ENCODE results near the gene NOL6. TPM values are rescaled to one million over a fixed set of nuclear protein-coding genes. Genes with fewer than 3 reads are reported as not detected.

The NOL6 gene
- total and polyA plus RNA-seq, 2 of the 8 experiments (the other 6 are each of a cell fraction or from before 2014, with no cell fraction given), result 44.0 to 55.0 TPM

DNA sequence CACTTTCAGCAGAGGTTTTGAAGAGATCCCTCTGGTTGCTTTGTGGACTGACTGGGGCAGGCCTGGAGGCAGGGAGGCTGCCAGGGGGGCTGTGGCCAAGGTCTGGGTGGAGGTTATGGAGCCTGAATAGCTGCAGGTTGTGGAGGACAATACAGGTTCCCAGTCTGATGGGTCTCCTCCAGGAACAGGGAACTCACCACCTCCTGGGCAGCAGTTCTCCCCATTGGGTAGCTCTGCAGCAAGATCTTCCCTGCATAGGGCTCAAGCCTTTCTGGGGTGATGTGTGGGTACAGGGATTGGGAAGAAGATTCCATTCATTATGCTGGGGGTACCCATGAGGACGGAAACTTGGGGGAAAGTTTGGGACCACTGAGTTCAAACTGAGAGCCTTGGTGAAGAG lies 33.1 kb downstream of the NOL6 start:
- no peak overlapping the region for H3K56ac ChIP-seq (replicated peaks; ENCODE audit: insufficient read length, low read depth, low read length)
- H3K9ac ChIP-seq (replicated peaks in 1 of 4; ENCODE audit: extremely low read depth in 1 of 4, low read depth in 3 of 4, low read length in 3 of 4), result no peak overlapping the region
- no peak overlapping the region for H3K18ac ChIP-seq (ENCODE audit: extremely low read depth, low read length)
- H3K9me3 ChIP-seq (ENCODE audit: insufficient read depth in 2 of 2, low read depth in 1 of 2, low read length in 1 of 2), result no peaks in the 10 kb centered on the region
- H3K23me2 ChIP-seq (ENCODE audit: low read depth, low read length), result no peaks in the 10 kb centered on the region
- 83% methylated on average over 1 of the region's 1 CpG; no CpG with 5 or more reads in 1 of the 2 experiments for WGBS, 2 experiments (ENCODE audit: extremely low coverage in 1 of 2, insufficient coverage in 1 of 2, insufficient read length in 1 of 2, insufficient replicate concordance in 2 of 2, low coverage in 1 of 2, low lambda C conversion rate in 2 of 2, missing lambda C conversion rate in 1 of 2)
- peaks cover 0 to 14% (median 10%) of the 10 kb centered on the region in 4 experiments; a peak in 5 of 7 replicates for H3K4me1 ChIP-seq (replicated peaks in 1 of 4; ENCODE audit: control insufficient read depth in 3 of 4, insufficient read depth in 4 of 4, low read length in 3 of 4)
- H3K79me2 ChIP-seq (ENCODE audit: control insufficient read depth in 1 of 2, insufficient read depth in 2 of 2, low read length in 2 of 2), result no peaks in the 10 kb centered on the region
- ChIA-PET POLR2A (ENCODE audit: partially characterized antibody) (interaction anchor here (1.3 kb wide), 1 partner anchor 13 kb away, joined by 3 read pairs; no protein-coding TSS in a partner anchor), CTCF (ENCODE audit: partially characterized antibody) (interaction anchor here (0.9 to 9.1 kb wide), 6 partner anchors 12 to 65 kb away, joined by 3 to 63 read pairs (median 5); no protein-coding TSS in a partner anchor)
- no peaks in the 10 kb centered on the region for H4K20me1 ChIP-seq (replicated peaks in 1 of 2; ENCODE audit: control insufficient read depth in 1 of 2, insufficient read depth in 2 of 2, low read length in 2 of 2)
- H2AK5ac ChIP-seq (ENCODE audit: low read depth, low read length), result no peak overlapping the region
- no peak overlapping the region for H4K8ac ChIP-seq (ENCODE audit: extremely low read depth, insufficient read depth, low read length)
- no peak overlapping the region for H3K23ac ChIP-seq (ENCODE audit: insufficient read length)
- no peak overlapping the region for H4K5ac ChIP-seq (ENCODE audit: insufficient read length, low read depth, low read length)
- H3K27ac ChIP-seq (ENCODE audit: low read depth, low read length), result no peak overlapping the region
- H3K14ac ChIP-seq (ENCODE audit: insufficient read length), result no peak overlapping the region
- no peaks in the 10 kb centered on the region for H3K36me3 ChIP-seq (ENCODE audit: control insufficient read depth in 2 of 4, insufficient read depth in 4 of 4, low read length in 3 of 4)
- no peak overlapping the region for H3K4ac ChIP-seq (replicated peaks; ENCODE audit: insufficient read length, low read depth, low read length)
- H2BK5ac ChIP-seq (ENCODE audit: low read depth, low read length), result no peak overlapping the region
- no peak for TF ChIP-seq TEAD4 (IDR thresholded peaks at IDR 0.05; ENCODE audit: low read depth, low read length)
- no peak for TF ChIP-seq GABPA (IDR thresholded peaks at IDR 0.05; ENCODE audit: borderline replicate concordance, insufficient read depth, low read length)
- H2BK12ac ChIP-seq (ENCODE audit: low read depth, low read length), result no peak overlapping the region
- H2BK120ac ChIP-seq (replicated peaks; ENCODE audit: low read depth, low read length), result no peak overlapping the region
- no peak overlapping the region for H2BK15ac ChIP-seq (ENCODE audit: low read length)
- no peaks in the 10 kb centered on the region; a peak in 1 of 7 replicates for H3K27me3 ChIP-seq (replicated peaks in 1 of 4; ENCODE audit: control insufficient read depth in 3 of 4, extremely low read depth in 1 of 4, insufficient read depth in 3 of 4, low read length in 3 of 4)
- H3K4me3 ChIP-seq (ENCODE audit: extremely low read depth in 1 of 4, insufficient read depth in 2 of 4, low read depth in 3 of 4, low read length in 4 of 4), result no peak overlapping the region
- FAIRE-seq (no peak), DNase-seq (ENCODE audit: low read depth in 1 of 2, low spot score in 2 of 2) (no peak)
- H4K91ac ChIP-seq (replicated peaks; ENCODE audit: insufficient read length, low read length), result no peak overlapping the region
- H3K4me2 ChIP-seq (ENCODE audit: insufficient read depth in 1 of 2, low read depth in 2 of 2, low read length in 2 of 2), result no peak overlapping the region
- H2BK20ac ChIP-seq (ENCODE audit: low read length), result no peak overlapping the region
- H3K79me1 ChIP-seq (ENCODE audit: low read depth, low read length), result no peaks in the 10 kb centered on the region
- H2AFZ ChIP-seq (ENCODE audit: low read length), result no peak overlapping the region
